ENCODE results near the gene RCOR1.

RCOR1 gene

DNA sequence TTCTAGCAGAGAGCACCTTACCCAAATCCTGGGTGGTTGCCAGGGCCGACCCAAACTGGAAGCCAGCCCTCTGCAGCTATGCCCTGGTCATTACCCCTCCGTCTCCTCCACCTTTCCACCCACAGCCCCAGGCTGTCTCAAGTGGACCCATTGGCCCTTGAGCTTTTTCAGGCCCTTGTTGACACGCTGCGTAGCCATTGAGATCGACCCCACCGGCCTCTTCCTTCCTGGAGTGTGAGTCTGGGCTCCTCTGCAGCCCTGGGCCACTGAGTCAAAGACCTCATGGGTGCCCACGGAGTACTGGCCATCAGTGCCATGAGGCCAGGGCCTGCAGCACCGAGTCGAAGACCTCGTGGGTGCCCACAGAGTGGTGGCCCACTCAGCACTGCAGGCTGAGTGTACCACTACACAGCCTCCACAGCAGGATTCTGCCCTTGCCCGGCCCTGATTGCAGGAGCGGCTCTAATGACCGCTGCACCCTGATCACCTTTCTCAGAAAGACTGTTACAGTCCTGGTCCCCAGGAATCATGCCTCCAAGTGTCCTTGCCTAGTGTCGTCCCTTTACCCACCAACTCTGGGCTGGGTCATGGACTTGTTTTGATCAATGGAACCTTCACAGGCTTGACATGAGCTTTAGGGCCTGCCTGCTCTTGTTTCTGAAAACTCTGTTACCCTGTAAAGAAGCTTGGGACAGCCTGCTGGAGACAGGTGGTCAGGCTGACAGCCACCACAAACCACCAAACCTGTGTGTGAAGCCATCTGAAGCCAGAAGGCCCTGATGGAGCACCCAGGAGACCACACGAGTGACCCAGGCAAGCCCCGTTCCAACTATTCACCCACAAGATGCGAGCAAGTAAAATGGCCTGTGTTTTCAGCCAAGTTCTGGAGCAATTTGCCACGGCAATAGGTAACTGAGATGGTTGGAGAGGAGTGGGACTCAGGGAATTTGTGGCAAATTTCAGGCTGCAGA lies 145.2 kb downstream of the RCOR1 start:
- POLR2A ChIA-PET = no interaction called here
- H3K4me3 ChIP-seq (ENCODE audit: low read depth, low read length) = no peak overlapping the region
- TF ChIP-seq, protein P1, sequence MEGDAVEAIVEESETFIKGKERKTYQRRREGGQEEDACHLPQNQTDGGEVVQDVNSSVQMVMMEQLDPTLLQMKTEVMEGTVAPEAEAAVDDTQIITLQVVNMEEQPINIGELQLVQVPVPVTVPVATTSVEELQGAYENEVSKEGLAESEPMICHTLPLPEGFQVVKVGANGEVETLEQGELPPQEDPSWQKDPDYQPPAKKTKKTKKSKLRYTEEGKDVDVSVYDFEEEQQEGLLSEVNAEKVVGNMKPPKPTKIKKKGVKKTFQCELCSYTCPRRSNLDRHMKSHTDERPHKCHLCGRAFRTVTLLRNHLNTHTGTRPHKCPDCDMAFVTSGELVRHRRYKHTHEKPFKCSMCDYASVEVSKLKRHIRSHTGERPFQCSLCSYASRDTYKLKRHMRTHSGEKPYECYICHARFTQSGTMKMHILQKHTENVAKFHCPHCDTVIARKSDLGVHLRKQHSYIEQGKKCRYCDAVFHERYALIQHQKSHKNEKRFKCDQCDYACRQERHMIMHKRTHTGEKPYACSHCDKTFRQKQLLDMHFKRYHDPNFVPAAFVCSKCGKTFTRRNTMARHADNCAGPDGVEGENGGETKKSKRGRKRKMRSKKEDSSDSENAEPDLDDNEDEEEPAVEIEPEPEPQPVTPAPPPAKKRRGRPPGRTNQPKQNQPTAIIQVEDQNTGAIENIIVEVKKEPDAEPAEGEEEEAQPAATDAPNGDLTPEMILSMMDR (IDR thresholded peaks at IDR 0.05; ENCODE audit: insufficient read depth, low read length, missing control alignments) = no peak
- no peak for DNase-seq (ENCODE audit: low read depth, low spot score)
- CTCF ChIA-PET = no interaction called here

GRCh38 chr14:102738373-102739189 lies 146.1 kb downstream of the RCOR1 start:
- ChIA-PET CTCF (interaction anchor here (1.0 kb wide), 1 partner anchor 10 kb away, joined by 3 read pairs; no protein-coding TSS in a partner anchor), POLR2A (no interaction called here)
- H3K4me3 ChIP-seq (ENCODE audit: low read depth, low read length) = no peak overlapping the region
- TF ChIP-seq, protein P1 (IDR thresholded peaks at IDR 0.05; ENCODE audit: insufficient read depth, low read length, missing control alignments) = no peak
- no peak for DNase-seq (ENCODE audit: low read depth, low spot score)

- TF ChIP-seq, protein P1 (IDR thresholded peaks at IDR 0.05; ENCODE audit: insufficient read depth, low read length, missing control alignments) = no peak
- H3K4me3 ChIP-seq (ENCODE audit: low read depth, low read length) = no peak overlapping the region
- ChIA-PET POLR2A (no interaction called here), CTCF (interaction anchor here (1.0 kb wide), 1 partner anchor 10 kb away, joined by 3 read pairs; no protein-coding TSS in a partner anchor)
- no peak for DNase-seq (ENCODE audit: low read depth, low spot score)
Measured at GRCh38 chr14:102739190-102739469, 146.7 kb downstream of the RCOR1 start.

GRCh38 chr14:102746634-102747438 lies 154.4 kb downstream of the RCOR1 start:
- H3K4me3 ChIP-seq (ENCODE audit: low read depth, low read length) = no peak overlapping the region
- ChIA-PET CTCF (interaction anchor here (0.9 kb wide), 1 partner anchor 25 kb away, joined by 3 read pairs; no protein-coding TSS in a partner anchor), POLR2A (no interaction called here)
- TF ChIP-seq, protein P1 (IDR thresholded peaks at IDR 0.05; ENCODE audit: insufficient read depth, low read length, missing control alignments) = no peak
- DNase-seq (ENCODE audit: low read depth, low spot score) = no peak

DNA sequence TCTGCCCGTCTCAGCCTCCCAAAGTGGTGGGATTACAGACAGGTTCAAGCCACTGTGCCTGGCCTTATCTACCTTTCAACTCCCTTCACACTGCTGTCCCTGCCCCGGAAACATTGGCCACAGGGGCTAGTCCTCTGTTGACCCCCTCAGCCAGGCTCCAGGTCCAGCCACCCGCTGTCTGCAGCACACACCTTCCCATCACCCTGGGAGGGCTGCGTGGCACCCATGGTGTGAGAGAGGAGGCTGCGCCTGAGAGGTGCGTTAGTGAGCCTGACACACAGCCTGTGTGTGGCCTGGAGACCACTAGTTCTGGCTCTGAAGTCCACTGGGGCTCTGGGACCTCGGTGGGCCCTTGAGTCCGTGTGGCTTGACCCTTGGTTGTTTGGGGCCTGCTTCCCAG lies 156.4 kb downstream of the RCOR1 start:
- ChIA-PET CTCF (no interaction called here), POLR2A (no interaction called here)
- DNase-seq (ENCODE audit: low read depth, low spot score) = no peak

More for the DNA sequence above, 156.4 kb downstream of the RCOR1 start:
- TF ChIP-seq, protein P1 (IDR thresholded peaks at IDR 0.05; ENCODE audit: insufficient read depth, low read length, missing control alignments) = no peak
- H3K4me3 ChIP-seq (ENCODE audit: low read depth, low read length) = no peak overlapping the region

Measured in AG04449 (cell line).